GM21737 (cell line): Measurements from ENCODE around the gene PRKAG2.
"Not testable (repeated sequence)": the region's sequence is repeated elsewhere in the genome, so short reads cannot be mapped to it uniquely, and the experiment has no call there.

ENCODE experiments used
- ATAC-seq: cut with Tn5 transposase; IDR thresholded peaks from one replicate; pipeline ENCODE4 v1.9.1; 2021; ENCODE audit warnings: mild to moderate bottlenecking, moderate library complexity; ENCODE audit not compliant: unreplicated experiment

Gene PRKAG2

GRCh38 chr7:151885202-151885580 is 8.3 kb upstream of the PRKAG2 start:
- ATAC-seq = no peak

DNA sequence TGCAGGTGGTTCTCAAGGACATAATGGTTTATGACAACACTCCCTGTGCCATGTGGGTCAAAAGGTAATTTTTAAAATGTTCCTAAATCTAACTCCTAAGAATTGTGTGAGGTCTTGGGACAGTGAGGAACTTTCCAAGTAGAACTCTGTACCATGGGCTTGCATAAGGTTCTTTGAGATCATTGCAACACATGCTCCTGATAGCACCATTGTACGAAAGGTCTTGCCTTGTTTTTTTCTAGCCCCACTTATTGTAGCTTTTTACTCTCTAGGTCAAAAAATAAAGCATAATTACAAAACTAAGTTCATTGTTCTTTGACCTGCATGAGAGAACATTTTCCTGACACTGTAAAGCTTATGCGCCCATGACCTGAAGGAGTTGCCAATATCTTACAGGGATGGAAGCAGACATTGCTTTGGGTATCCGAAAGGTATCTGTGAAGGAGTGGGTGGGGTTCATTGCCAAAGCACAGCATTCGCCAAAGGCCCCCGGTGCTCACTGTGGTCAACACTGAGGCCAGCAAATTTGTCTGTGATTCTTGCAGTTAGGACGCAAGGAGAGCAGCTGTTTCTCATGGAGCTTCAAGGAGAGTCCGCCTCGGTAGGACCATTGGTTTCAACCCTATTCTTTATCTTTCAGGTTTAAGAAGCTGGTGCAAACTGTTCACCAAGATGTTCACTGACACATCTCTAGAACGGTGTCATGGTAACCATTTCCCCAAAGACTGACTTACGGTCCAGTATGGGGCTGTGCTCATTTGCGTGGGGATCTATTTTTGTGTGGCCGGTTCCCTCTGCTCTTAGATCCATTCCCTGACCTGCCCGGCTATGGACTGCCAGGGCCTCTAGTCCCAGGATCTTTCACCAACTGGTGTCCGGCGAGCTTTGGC is 7.6 kb upstream of the PRKAG2 start:
- no peak for ATAC-seq

GRCh38 chr7:151883857-151884256 is 6.9 kb upstream of the PRKAG2 start:
- ATAC-seq = no peak

GRCh38 chr7:151882734-151883133 is 5.8 kb upstream of the PRKAG2 start:
- ATAC-seq = no peak

- ATAC-seq = no peak
Measured at GRCh38 chr7:151880688-151881087, 3.8 kb upstream of the PRKAG2 start.

DNA sequence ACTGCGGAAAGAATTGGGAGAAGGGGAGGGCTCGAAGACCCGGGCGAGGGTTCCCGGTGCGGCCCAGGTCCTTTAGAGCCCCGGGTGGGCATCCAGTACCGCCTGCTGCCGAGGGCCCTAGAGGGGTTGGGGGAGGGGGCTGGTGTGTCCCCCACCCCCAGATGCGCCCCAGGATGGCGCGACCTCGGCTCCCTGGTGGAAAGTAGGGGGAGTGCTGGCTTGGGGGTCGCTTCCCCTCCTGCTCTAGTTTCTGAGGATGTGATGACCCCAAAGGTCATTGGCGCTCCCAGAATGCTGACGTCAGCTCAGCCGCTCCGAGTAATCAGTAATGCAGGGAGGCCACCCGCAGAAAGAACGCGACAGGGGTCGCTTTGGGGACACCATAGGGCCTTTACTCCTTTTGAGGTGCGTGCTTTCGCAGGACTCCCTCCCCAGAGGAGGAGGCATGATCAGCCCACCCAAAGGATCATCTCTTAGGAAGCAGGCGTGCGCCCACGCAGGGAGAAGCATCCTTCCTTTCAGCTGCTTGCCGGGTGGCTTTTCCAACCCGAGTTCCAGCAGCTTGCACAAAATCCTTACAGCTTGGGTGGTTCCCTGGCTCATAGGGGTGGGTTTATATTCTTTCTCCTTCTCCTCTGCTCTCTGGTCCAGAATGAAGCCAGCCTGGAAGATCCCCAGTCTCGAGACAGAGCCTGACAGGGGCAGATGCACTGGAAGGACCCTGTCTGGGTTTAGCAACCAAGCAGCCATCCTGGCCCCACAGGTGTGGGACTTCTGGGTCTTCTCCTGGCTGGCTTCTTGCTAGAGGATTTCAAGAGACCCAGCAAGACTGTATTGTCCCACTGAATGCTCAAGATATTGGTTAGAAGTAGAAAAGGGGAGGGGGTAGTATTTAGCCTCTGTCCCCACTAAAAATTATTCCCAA is 1.3 kb upstream of the PRKAG2 start:
- ATAC-seq = no peak

DNA sequence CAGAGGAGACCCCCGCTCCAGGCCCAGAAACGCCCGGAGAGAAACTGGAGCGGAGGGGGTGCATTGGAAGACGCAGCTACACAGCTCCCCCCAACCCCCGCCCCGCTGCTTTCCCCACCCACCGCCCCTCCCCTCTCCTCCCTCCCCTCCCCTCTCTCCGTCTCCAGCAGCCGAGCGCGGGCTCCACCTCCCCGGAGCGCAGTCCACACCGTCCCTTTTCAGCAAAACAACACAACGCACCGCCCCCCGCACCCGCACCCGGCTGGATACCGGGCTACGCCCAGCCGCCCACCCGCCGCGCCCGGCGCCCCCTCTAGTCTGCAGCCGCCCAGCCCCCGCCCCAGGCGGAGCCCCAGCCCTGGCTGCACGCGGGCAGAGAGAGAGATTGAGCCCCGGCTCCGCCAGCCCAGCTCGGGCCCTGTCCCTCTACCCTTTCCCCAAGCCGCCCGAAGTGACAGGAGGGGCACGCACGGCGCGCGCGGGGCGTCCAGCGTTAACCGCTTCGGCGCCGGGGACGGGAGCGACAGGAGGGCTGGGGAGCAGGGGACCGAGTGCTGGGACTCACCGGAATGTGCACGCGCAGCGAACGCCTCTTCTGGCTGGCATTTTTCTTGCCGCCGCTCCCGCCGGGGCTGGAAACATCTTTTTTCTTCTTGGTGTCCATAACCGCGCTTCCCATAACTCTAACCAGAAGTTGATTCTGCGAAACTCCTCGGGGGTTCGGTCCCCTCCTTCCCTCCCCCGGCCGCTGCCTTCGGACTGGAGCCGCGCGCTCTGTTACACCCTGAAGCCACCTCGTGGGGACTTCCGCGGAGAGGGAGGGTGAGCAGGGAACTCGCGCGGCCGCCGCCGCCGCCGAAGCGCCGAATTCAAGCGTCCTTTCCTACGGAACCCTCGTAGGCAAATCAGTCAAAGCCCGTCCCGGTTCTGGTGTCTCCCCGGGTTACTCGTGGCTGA is 695 bp downstream of the PRKAG2 start:
- ATAC-seq = no peak

DNA sequence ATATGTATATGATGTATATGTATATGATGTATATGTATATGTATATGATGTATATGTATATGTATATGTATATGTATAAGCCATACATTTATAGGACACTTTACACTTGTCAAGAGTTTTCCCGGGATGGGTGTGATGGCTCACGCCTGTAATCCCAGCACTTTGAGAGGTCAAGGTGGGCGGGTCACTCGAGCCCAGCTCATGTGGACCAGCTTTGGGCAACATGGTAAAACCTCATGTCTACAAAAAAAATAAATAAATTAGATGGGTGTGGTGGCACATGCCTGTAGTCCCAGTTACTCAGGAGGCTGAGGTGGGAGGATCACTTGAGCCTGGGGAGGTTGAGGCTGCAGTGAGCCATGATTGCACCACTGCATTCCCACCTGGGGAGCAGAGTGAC is 2.4 kb downstream of the PRKAG2 start:
- ATAC-seq = not testable (repeated sequence)

DNA sequence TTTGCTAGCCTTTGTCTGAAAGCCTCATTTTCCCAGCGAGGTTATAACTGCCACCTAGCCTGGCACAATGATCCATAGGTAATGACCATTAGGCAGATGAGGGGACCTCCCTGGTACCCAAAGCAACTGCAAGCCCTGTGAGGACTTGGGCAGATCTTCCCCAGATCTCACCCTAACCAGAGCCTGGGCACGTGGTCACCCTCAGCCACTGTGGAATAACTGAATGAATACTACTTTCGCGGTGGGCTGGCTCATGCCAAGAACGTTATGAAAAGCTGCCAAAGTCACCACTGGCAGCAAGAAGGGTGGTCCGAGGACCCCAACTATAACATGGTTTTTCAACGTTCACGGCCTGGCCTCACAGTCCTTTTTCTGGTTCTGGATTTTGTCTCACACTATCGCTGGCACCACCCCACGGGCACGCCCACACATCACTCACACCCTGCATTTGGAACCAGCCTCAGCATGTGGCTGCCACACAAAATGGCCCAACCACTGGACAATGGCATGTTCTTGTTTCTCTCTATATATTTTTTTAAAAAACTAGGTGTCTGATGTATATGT is 3.4 kb downstream of the PRKAG2 start:
- ATAC-seq = no peak

DNA sequence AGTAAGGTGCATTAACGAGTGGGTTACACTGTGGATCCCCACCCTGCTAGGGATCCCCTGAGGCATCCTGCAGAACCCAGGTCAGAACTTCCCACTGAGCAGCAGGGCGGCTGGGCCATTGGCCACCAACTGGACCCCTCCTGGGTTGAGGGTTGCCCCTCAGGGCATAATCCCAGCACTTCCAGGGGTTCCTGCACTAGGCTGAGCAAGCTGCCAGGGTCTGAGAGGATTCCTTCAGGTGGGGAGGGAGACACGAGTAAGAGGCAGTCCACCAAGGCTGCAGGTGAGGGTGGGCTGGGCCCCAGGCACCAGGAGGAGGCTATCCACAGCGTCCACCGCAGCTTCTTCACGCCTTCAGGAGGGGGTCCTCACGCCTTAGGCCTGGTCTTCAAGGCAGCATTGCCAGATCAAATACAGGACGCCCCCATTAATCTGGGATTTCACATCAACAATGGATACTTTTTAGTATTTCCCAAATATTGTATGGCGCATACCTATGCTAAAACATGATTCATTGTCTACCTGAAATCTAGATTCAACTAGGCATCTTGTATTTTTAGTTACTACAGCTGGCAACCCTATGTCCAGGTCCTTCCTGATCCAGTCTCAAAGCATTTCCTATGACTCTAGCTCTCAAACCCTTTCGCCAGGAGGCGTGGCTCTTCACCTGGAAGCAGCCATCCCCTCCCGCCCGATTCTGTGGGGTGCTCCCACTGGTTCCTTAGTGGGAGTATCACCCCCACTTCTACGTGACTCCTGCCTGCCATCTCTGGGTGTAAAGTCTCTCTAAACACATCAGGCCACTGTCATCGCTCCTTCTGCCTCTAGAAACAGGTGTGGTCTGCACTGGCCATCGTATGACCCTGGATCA is 4.1 kb downstream of the PRKAG2 start:
- ATAC-seq = no peak

- no peak for ATAC-seq
Measured at GRCh38 chr7:151871904-151872303, 5.0 kb downstream of the PRKAG2 start.

DNA sequence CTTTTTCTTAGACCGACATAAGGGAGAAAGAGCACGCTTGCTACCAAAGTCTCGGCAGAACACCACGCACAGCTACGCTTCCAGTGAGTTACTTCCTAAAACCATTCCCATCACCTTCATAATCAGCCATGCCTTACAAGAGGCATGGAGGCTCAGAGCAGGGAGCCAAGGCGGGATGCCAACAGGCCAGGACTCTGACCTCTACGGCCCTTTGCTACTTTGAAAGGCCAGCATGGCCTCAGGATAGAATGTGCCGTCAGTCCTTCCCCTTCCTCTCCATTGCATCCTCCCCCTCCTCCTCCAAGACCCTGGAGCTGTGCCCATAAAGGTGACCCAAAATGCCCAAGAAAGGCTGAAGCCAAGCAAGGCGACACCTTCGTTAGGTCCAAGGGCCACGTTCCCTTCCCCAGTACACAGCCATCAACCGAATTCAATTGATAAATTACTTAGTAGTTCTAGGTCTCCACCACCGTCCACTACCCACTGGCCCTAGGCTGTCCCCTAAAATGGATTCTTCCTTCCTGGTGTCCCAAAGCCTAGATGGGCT is 5.7 kb downstream of the PRKAG2 start:
- no peak for ATAC-seq

GRCh38 chr7:151869968-151870918 is 6.7 kb downstream of the PRKAG2 start:
- no peak for ATAC-seq

DNA sequence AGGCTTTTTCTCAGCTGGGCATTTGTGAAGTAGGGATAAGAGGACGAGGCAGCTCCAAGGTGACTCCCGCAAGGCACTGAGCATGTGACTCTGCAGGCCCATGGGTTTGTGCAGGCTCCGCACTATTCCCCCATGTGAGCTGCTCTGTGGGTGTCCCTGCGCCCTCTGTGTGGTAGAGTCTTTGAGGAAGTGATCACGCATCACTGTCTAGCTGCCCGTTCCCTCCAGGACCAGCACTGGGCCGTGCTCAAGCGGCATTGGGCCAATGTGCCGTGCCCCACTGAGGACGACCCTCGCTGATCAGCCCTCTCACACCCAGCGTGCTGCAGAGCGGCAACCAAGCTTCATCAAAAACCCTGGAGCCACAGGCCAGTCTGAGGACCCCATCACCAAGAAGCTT is 7.5 kb downstream of the PRKAG2 start:
- no peak for ATAC-seq

DNA sequence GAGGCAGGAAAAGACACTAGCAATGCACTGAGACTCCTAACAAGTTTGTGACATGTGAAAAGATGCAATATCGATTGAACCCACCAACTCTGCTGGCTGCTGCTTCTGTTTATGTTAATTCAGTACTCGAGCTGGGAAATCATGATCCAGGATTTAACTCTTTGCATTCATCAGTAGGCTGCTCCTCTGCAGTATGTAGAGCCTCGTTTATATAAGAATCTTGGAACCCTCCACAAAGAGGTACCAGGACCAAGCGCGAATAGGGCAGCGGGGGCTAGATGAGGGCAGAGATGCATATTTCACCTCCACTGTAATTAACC is 7.8 kb downstream of the PRKAG2 start:
- ATAC-seq = no peak

DNA sequence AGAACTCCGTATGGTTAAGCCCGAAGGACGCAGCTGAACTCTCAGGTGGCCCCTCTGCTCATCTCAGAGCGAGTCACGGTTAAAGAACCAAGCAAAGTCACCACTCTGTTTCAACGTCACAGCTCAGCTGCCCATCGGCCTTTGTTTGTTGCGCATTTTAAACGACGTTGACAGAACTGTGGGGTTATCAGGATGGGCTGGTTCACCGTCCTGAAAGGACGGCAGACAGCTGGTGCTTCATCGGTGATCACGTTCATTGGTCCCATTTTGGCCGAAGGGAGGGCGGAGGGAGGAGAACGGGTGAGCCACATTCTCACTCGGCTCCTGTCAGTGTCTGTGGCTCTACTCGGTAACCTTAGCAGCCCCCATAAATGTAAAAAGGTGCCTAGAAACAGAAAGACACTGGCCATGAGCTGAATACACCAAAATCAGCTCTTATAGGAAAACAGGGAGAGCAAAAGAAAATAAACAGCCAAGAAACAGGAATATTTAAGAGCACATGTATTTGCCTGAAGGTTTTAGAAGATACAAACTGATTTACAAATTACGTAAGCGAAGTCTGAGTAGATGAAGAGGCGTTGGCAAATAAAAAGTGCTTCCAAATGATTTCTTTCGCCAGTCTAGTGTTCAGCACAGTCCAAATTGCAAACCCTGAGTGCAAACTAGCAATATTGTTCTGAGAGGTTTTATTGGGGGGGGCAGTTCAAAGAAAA is 8.4 kb downstream of the PRKAG2 start:
- ATAC-seq = no peak

GRCh38 chr7:151867912-151868311 is 9.0 kb downstream of the PRKAG2 start:
- no peak for ATAC-seq
